Lung (tissue), 12 donors: ENCODE data around the gene SMPX. TPM values are rescaled to one million over a fixed set of nuclear protein-coding genes. Genes with fewer than 3 reads are reported as not detected.

Experiments used
- ATAC-seq: fragments of 200-7000 bp; cut with Tn5 transposase; one replicate; pipeline ENCODE4 v1.9.1; 2020; ENCODE audit warnings: moderate number of reproducible peaks; ENCODE audit not compliant: insufficient read depth, low FRiP score
- DNase-seq, 3 donors: peaks; one replicate each; pipeline ENCODE4 v3.0.0-alpha.2; 2013 to 2017
- H3K27ac ChIP-seq, 2 donors: one replicate each; pipeline ENCODE4 v1.5.1; 2013; ENCODE audit warnings: mild to moderate bottlenecking in 2 of 2, moderate library complexity in 2 of 2, control low read depth in 1 of 2, inconsistent platforms in 1 of 2, low read depth in 1 of 2, low read length in 1 of 2
- H3K27me3 ChIP-seq, 3 donors: one replicate each; pipeline ENCODE4 v1.5.1; 2013; ENCODE audit warnings: low read length in 2 of 3; ENCODE audit not compliant: control insufficient read depth in 3 of 3, insufficient read depth in 3 of 3
- H3K36me3 ChIP-seq, 4 donors: one replicate each; pipeline ENCODE4 v1.5.1; 2013; ENCODE audit warnings: low read length in 4 of 4, mild to moderate bottlenecking in 1 of 4, moderate library complexity in 1 of 4; ENCODE audit not compliant: control insufficient read depth in 4 of 4, insufficient read depth in 4 of 4
- H3K4me1 ChIP-seq, 5 donors: one replicate each; pipeline ENCODE4 v1.5.1; 2013; ENCODE audit warnings: low read length in 5 of 5, mild to moderate bottlenecking in 2 of 5, moderate library complexity in 1 of 5; ENCODE audit not compliant: control insufficient read depth in 5 of 5, insufficient read depth in 5 of 5
- H3K4me3 ChIP-seq: one replicate; pipeline ENCODE4 v1.5.1; 2013; ENCODE audit warnings: mild to moderate bottlenecking, control low read depth, moderate library complexity
- H3K9ac ChIP-seq, 2 donors: one replicate each; pipeline ENCODE4 v1.5.1; 2013; ENCODE audit warnings: low read length in 2 of 2, control low read depth in 1 of 2; ENCODE audit not compliant: insufficient read depth in 1 of 2
- H3K9me3 ChIP-seq, 4 donors: one replicate each; pipeline ENCODE4 v1.5.1; 2013; ENCODE audit warnings: low read length in 3 of 4, mild to moderate bottlenecking in 1 of 4, moderate library complexity in 1 of 4; ENCODE audit not compliant: control insufficient read depth in 4 of 4, insufficient read depth in 3 of 4
- CTCF ChIP-seq: IDR thresholded peaks from 2 replicates; pipeline ENCODE4 v1.5.1; 2012; ENCODE audit warnings: mild to moderate bottlenecking; ENCODE audit errors: control extremely low read depth, extremely low read depth
- WGBS, 2 donors: extraction: QIAGEN DNeasy Blood & Tissue Kit; methylation state at CpG; one replicate each; pipeline ENCODE4 v1.1.7; 2013; 5-methylcytosine and 5-hydroxymethylcytosine counted together
- polyA plus RNA-seq, 2 donors: library from polyadenylated mRNA; stranded (reverse); fragments of 200-250 nt; gene quantifications; one replicate each; pipeline ENCODE4 v1.2.1, GENCODE V29; 2013
- total RNA-seq, 2 donors: library from RNA; depleted of rRNA in 1 of 2; stranded (reverse); fragments of >200 nt in 1 of 2; gene quantifications; one replicate each; pipeline ENCODE4 v1.2.1, GENCODE V29; 2014 to 2021
- donor health status: control.
- donor health status: control.
- donor health status: Bipolar disorder and iron deficiency.
- donor health status: healthy.
- donor health status: DM: yes; HTN: yes; CAD: no.

Gene SMPX
- total and polyA plus RNA-seq, 4 donors, result 0.08 to 2.3 TPM; not detected in 2

DNA sequence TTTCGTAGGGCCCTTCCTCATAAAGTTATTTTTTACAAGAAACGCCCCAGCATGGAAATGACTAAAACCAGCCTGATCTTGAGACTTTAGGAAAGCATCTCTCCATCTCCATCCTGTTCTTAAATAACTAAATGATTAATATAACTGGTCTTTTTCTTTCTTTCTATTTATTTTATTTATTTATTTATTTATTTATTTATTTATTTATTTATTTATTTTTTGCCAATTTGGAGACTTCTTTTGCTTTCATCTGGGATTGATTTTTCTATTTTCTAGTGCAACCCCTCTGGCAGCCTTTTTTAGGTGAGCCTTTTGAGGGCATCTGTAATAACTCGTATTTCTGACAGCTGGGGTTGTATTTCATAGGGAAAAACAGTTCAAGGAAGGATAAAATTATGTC is 98.6 kb downstream of the SMPX start:
- no peak for ATAC-seq
- Histone ChIP-seq H3K36me3 (no peaks in the 10 kb centered on the region), H3K4me1 (peaks cover 0 to 17% (median 2%) of the 10 kb centered on the region in 5 donors), H3K27me3 (peaks cover 2 to 9% (median 4%) of the 10 kb centered on the region in 3 donors), H3K9ac (no peak overlapping the region), H3K9me3 (peaks cover 0 to 6% (median 0%) of the 10 kb centered on the region in 4 donors), H3K4me3 (no peak overlapping the region), H3K27ac (peak overlapping the region in 1 of 2 donors; percentile 93)
- no peak for TF ChIP-seq CTCF
- WGBS, 2 donors, result 71 to 87% methylated on average over 3 of the region's 3 CpGs
- no peak for DNase-seq

DNA sequence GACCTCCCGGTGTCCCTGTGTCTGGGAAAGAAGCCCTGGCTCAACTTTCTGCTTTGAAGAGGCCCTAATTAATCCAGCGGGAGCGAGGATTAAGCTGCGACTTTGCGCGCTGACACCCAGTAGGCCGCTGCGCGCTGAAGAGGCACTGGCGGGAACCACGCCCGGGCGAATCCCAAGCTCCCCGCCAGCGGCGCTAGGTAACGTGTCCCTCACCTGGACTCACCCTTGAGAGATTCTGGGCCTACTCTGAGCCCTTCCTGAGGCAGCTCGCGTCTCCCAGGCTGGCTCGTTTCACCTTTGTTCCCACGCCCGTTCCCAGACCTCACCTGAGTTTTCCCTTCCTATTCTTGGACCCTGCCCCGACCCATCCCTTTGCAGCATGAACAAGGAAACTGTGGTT is 99.2 kb downstream of the SMPX start:
- WGBS, 2 donors, result 41 to 42% methylated on average over 7 to 23 of the region's 23 CpGs
- peaks cover 0 to 6% (median 0%) of the 10 kb centered on the region in 4 donors for H3K9me3 ChIP-seq
- no peak for TF ChIP-seq CTCF
- H3K27ac ChIP-seq, result peak overlapping the region in 1 of 2 donors; percentile 93
- no peaks in the 10 kb centered on the region for H3K36me3 ChIP-seq
- peaks cover 2 to 9% (median 4%) of the 10 kb centered on the region in 3 donors for H3K27me3 ChIP-seq
- no peak overlapping the region for H3K9ac ChIP-seq
- ATAC-seq (no peak), DNase-seq (no peak)
- H3K4me3 ChIP-seq, result no peak overlapping the region
- H3K4me1 ChIP-seq, result peaks cover 0 to 17% (median 2%) of the 10 kb centered on the region in 5 donors

DNA sequence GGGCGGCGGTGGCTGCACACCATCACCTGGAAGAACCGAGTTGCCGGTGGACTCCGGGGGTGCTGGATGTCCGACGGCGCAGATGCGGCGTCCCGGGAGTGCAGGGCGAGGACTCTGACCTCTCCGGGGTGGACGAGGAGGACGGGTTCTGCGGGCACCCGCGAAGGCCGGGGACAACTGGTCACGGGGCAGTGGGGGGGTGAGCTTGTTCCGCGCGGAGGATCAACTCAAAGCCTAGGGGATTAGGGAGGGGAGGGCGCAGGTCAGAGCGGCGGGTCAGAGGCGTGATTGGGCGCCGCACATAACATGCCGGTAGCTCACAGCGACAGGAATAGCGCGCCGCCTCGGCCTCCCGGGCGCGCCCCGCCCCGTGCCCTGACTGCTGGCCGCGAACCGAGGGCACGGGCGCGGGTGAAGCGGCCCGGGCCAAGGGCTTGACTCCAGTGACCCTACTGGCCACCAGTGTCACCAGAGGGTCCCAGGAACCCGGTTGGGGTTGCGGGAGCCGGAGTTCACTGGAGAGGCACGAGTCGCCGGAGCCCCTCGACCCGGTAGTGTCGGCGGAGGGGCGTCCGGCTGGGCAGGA is 99.7 kb downstream of the SMPX start, which contains the start of gene KLHL34:
Gene KLHL34, minus strand, starts transcription at position 179 of the 586 bp plus-strand sequence. CDS start 542 bp downstream, outside the sequence.
- Histone ChIP-seq H3K4me1 (peaks cover 0 to 17% (median 0%) of the 10 kb centered on the region in 5 donors), H3K36me3 (no peaks in the 10 kb centered on the region), H3K9ac (no peak within 1 kb of the TSS), H3K9me3 (peaks cover 0 to 6% (median 0%) of the 10 kb centered on the region in 4 donors), H3K27ac (peak within 1 kb of the TSS in 1 of 2 donors; percentile 93), H3K27me3 (peaks cover 2 to 9% (median 4%) of the 10 kb centered on the region in 3 donors), H3K4me3 (no peak within 1 kb of the TSS)
- WGBS, 2 donors, result 5 to 42% methylated on average over 34 to 60 of the region's 60 CpGs
- peak; percentile 23 for ATAC-seq
- TF ChIP-seq CTCF, result no peak
- no peak for DNase-seq
